ENCODE measurements around the gene DENND1A. TPM values are rescaled to one million over a fixed set of nuclear protein-coding genes. Genes with fewer than 3 reads are reported as not detected.

The DENND1A gene
- total RNA-seq, 1 experiment from 2014 or later, result 23.5 TPM

GRCh38 chr9:123852403-123852802 lies 77.5 kb downstream of the DENND1A start:
- TF ChIP-seq ZNF416 (CRISPR knock-in tag; IDR thresholded peaks at IDR 0.05) (no peak), E2F1 (CRISPR knock-in tag; IDR thresholded peaks at IDR 0.05) (no peak), JUN (CRISPR knock-in tag; IDR thresholded peaks at IDR 0.05) (no peak), MYBL2 (CRISPR knock-in tag; IDR thresholded peaks at IDR 0.05) (no peak), CBFB (CRISPR knock-in tag; IDR thresholded peaks at IDR 0.05; ENCODE audit: low read depth) (no peak), NR3C1 (CRISPR knock-in tag; conservative IDR thresholded peaks at IDR 0.05; ENCODE audit: low read depth) (no peak), MAX (CRISPR knock-in tag; IDR thresholded peaks at IDR 0.05) (no peak), CTCF (IDR thresholded peaks at IDR 0.05) (no peak), RORB (CRISPR knock-in tag; IDR thresholded peaks at IDR 0.05) (no peak), ZBTB43 (CRISPR knock-in tag; IDR thresholded peaks at IDR 0.05) (no peak), ZSCAN18 (CRISPR knock-in tag; IDR thresholded peaks at IDR 0.05) (no peak), IRF1 (CRISPR knock-in tag; IDR thresholded peaks at IDR 0.05) (no peak), ZNF532 (CRISPR knock-in tag; IDR thresholded peaks at IDR 0.05; ENCODE audit: borderline replicate concordance) (no peak), TCF7 (CRISPR knock-in tag; IDR thresholded peaks at IDR 0.05; ENCODE audit: low read depth) (no peak), ETV6 (CRISPR knock-in tag; IDR thresholded peaks at IDR 0.05) (no peak), TP53 (CRISPR knock-in tag; IDR thresholded peaks at IDR 0.05) (no peak), ZNF232 (CRISPR knock-in tag; IDR thresholded peaks at IDR 0.05) (no peak), NFATC4 (CRISPR knock-in tag; IDR thresholded peaks at IDR 0.05) (no peak), AFF4 (CRISPR knock-in tag; IDR thresholded peaks at IDR 0.05; ENCODE audit: borderline replicate concordance) (no peak)
- Mint-ChIP-seq H3K4me1 (peaks cover 29% of the 10 kb centered on the region), H3K9me3 (peaks cover 24% of the 10 kb centered on the region), H3K27me3 (ENCODE audit: low read depth) (no peaks in the 10 kb centered on the region; the same call in 1 of the 2 replicates), H3K4me3 (no peak overlapping the region), H3K36me3 (peaks cover 36% of the 10 kb centered on the region), H3K27ac (no peak overlapping the region)
- ChIA-PET CTCF (interaction anchor here (1.2 to 1.7 kb wide), 2 partner anchors 10 to 18 kb away, joined by 3 to 4 read pairs; no protein-coding TSS in a partner anchor), POLR2A (interaction anchor here (1.0 kb wide), 1 partner anchor 11 kb away, joined by 3 read pairs; no protein-coding TSS in a partner anchor)
- no peak for ATAC-seq
- DNase-seq (ENCODE audit: low spot score), result no peak
